Left cardiac atrium (tissue), 4 donors: ENCODE measurements around the gene PCDH15. TPM values are rescaled to one million over a fixed set of nuclear protein-coding genes. Genes with fewer than 3 reads are reported as not detected.
"Not testable (repeated sequence)": the region's sequence is repeated elsewhere in the genome, so short reads cannot be mapped to it uniquely, and the experiment has no call there.

ENCODE experiments used
- ATAC-seq, 2 donors: fragments of 200-7000 bp; cut with Tn5 transposase; one replicate each; pipeline ENCODE4 v1.9.1; 2020; ENCODE audit warnings: mild to moderate bottlenecking in 2 of 2, moderate library complexity in 2 of 2
- DNase-seq: peaks from one replicate; pipeline ENCODE4 v3.0.0-alpha.2; 2020
- intact Hi-C, 2 donors: fragments of 100-400 bp; cut with DNase I; formaldehyde crosslinking; loops; one replicate each; pipeline versions ENCODE4 v1.14.1 to v1.15.1; 2022 to 2023
- total RNA-seq, 2 donors: library from RNA; stranded (reverse); fragmentation: NEBNext Ultra II Directional; extraction: Animal tissue kit (Norgen Biotek cat#: 25700); gene quantifications; one replicate each; pipeline ENCODE4 v1.2.1, GENCODE V29; 2021
- donor health status: DM: no; HTN: yes; CAD: no.
- donor health status: DM: no; HTN: yes; CAD: no; lungs with severe emphysema.
- donor health status: DM: yes; HTN: yes; CAD: no.
- donor health status: Dilated cardiomyopathy.

PCDH15 gene
- total RNA-seq, 2 donors from 2014 or later = 0.68 to 1.1 TPM

- no peak for ATAC-seq
Observed at GRCh38 chr10:54454271-54454670, 346.8 kb downstream of the PCDH15 start.

GRCh38 chr10:54449056-54449455 lies 352.0 kb downstream of the PCDH15 start:
- no peak for ATAC-seq
- no peak for DNase-seq
- intact Hi-C loops = no loop called here

More at GRCh38 chr10:54454271-54454670, 346.8 kb downstream of the PCDH15 start:
- intact Hi-C loops = no loop called here
- no peak for DNase-seq

- no peak for ATAC-seq
- intact Hi-C loops = no loop called here
- DNase-seq = no peak
Observed at GRCh38 chr10:54444170-54444569, 356.9 kb downstream of the PCDH15 start.

- no peak for DNase-seq
- no peak for ATAC-seq
- intact Hi-C loops = no loop called here
Observed at GRCh38 chr10:54441275-54441674, 359.8 kb downstream of the PCDH15 start.

- no peak for ATAC-seq
- DNase-seq = no peak
- intact Hi-C loops = no loop called here
Observed at GRCh38 chr10:54434782-54435181, 366.2 kb downstream of the PCDH15 start.

GRCh38 chr10:54415483-54415882 lies 385.5 kb downstream of the PCDH15 start:
- intact Hi-C loops = no loop called here
- no peak for ATAC-seq
- DNase-seq = no peak

- intact Hi-C loops = no loop called here
- no peak for ATAC-seq
- no peak for DNase-seq
Observed at GRCh38 chr10:54402576-54402975, 398.5 kb downstream of the PCDH15 start.

- ATAC-seq (no peak), DNase-seq (no peak)
- intact Hi-C loops = no loop called here
Observed at GRCh38 chr10:54396031-54396430, 405.0 kb downstream of the PCDH15 start.

- ATAC-seq, DNase-seq, intact Hi-C loops: not testable (repeated sequence)
Observed at GRCh38 chr10:54394598-54394997, 406.4 kb downstream of the PCDH15 start.

- intact Hi-C loops = no loop called here
- DNase-seq = no peak
Observed at GRCh38 chr10:54372179-54372578, 428.9 kb downstream of the PCDH15 start.

GRCh38 chr10:54368984-54369383 lies 432.0 kb downstream of the PCDH15 start:
- no peak for ATAC-seq
- DNase-seq = no peak
- intact Hi-C loops = no loop called here

More at GRCh38 chr10:54372179-54372578, 428.9 kb downstream of the PCDH15 start:
- ATAC-seq = no peak

- no peak for ATAC-seq
- DNase-seq = no peak
- intact Hi-C loops = no loop called here
Observed at GRCh38 chr10:54363390-54363789, 437.6 kb downstream of the PCDH15 start.

GRCh38 chr10:54342058-54342457 lies 459.0 kb downstream of the PCDH15 start:
- DNase-seq (no peak), ATAC-seq (no peak)
- intact Hi-C loops = no loop called here

- DNase-seq (no peak), ATAC-seq (no peak)
- intact Hi-C loops = no loop called here
Observed at GRCh38 chr10:54335296-54335695, 465.7 kb downstream of the PCDH15 start.

GRCh38 chr10:54319341-54319740 lies 481.7 kb downstream of the PCDH15 start:
- intact Hi-C loops = no loop called here
- DNase-seq (no peak), ATAC-seq (no peak)

- intact Hi-C loops = no loop called here
- ATAC-seq = no peak
Observed at GRCh38 chr10:54318470-54318869, 482.6 kb downstream of the PCDH15 start.

GRCh38 chr10:54314430-54314829 lies 486.6 kb downstream of the PCDH15 start:
- ATAC-seq = no peak
- DNase-seq = no peak
- intact Hi-C loops = no loop called here

More at GRCh38 chr10:54318470-54318869, 482.6 kb downstream of the PCDH15 start:
- no peak for DNase-seq

- ATAC-seq = no peak
- no peak for DNase-seq
- intact Hi-C loops = no loop called here
Observed at GRCh38 chr10:54284526-54285193, 516.4 kb downstream of the PCDH15 start.

- DNase-seq (no peak), ATAC-seq (no peak)
- intact Hi-C loops = no loop called here
Observed at GRCh38 chr10:54282012-54282411, 519.0 kb downstream of the PCDH15 start.

- intact Hi-C loops = no loop called here
- ATAC-seq (no peak), DNase-seq (no peak)
Observed at GRCh38 chr10:54266395-54266794, 534.6 kb downstream of the PCDH15 start.

GRCh38 chr10:54262726-54263125 lies 538.3 kb downstream of the PCDH15 start:
- DNase-seq (no peak), ATAC-seq (no peak)
- intact Hi-C loops = no loop called here
